ENCODE data around the gene MAL.

The MAL gene

GRCh38 chr2:95006588-95006987 lies 18.9 kb upstream of the MAL start:
- Mint-ChIP-seq H3K36me3 (ENCODE audit: low read depth) (no peaks in the 10 kb centered on the region), H3K9me3 (no peaks in the 10 kb centered on the region), H3K4me3 (no peak overlapping the region), H3K27me3 (peaks cover 2% of the 10 kb centered on the region), H3K27ac (no peak overlapping the region), H3K4me1 (peaks cover 7% of the 10 kb centered on the region)
- ATAC-seq = no peak
- no peak for DNase-seq

GRCh38 chr2:95007031-95007609 lies 18.4 kb upstream of the MAL start:
- Mint-ChIP-seq H3K27me3 (peaks cover 2% of the 10 kb centered on the region), H3K4me1 (peaks cover 7% of the 10 kb centered on the region), H3K9me3 (no peaks in the 10 kb centered on the region), H3K36me3 (ENCODE audit: low read depth) (no peaks in the 10 kb centered on the region), H3K27ac (no peak overlapping the region), H3K4me3 (no peak overlapping the region)
- DNase-seq = no peak
- ATAC-seq = no peak

- ATAC-seq = no peak
- Mint-ChIP-seq H3K36me3 (ENCODE audit: low read depth) (no peaks in the 10 kb centered on the region), H3K27ac (no peak overlapping the region), H3K27me3 (peaks cover 2% of the 10 kb centered on the region), H3K4me1 (peaks cover 7% of the 10 kb centered on the region), H3K4me3 (no peak overlapping the region), H3K9me3 (no peaks in the 10 kb centered on the region)
- DNase-seq = no peak
Measured at GRCh38 chr2:95007822-95008221, 17.7 kb upstream of the MAL start.

- H3K4me1 Mint-ChIP-seq = peaks cover 10% of the 10 kb centered on the region
- no peak overlapping the region for H3K27ac Mint-ChIP-seq
- ATAC-seq = no peak
- H3K9me3 Mint-ChIP-seq = no peaks in the 10 kb centered on the region
- H3K4me3 Mint-ChIP-seq = no peak overlapping the region
- no peak for DNase-seq
- H3K27me3 Mint-ChIP-seq = peaks cover 2% of the 10 kb centered on the region
- no peaks in the 10 kb centered on the region for H3K36me3 Mint-ChIP-seq (ENCODE audit: low read depth)
Measured at GRCh38 chr2:95008306-95008705, 17.2 kb upstream of the MAL start.

GRCh38 chr2:95008996-95009395 lies 16.5 kb upstream of the MAL start:
- Mint-ChIP-seq H3K4me3 (no peak overlapping the region), H3K4me1 (peaks cover 14% of the 10 kb centered on the region), H3K9me3 (no peaks in the 10 kb centered on the region), H3K27me3 (peaks cover 2% of the 10 kb centered on the region), H3K36me3 (ENCODE audit: low read depth) (no peaks in the 10 kb centered on the region), H3K27ac (no peak overlapping the region)
- DNase-seq (no peak), ATAC-seq (no peak)

GRCh38 chr2:95009412-95009811 lies 16.1 kb upstream of the MAL start:
- Mint-ChIP-seq H3K36me3 (ENCODE audit: low read depth) (no peaks in the 10 kb centered on the region), H3K27me3 (peaks cover 2% of the 10 kb centered on the region), H3K4me3 (no peak overlapping the region), H3K27ac (no peak overlapping the region), H3K4me1 (peaks cover 13% of the 10 kb centered on the region), H3K9me3 (no peaks in the 10 kb centered on the region)
- no peak for ATAC-seq
- no peak for DNase-seq

- Mint-ChIP-seq H3K27me3 (peaks cover 2% of the 10 kb centered on the region), H3K27ac (no peak overlapping the region), H3K36me3 (ENCODE audit: low read depth) (no peaks in the 10 kb centered on the region), H3K4me3 (no peak overlapping the region), H3K4me1 (peaks cover 9% of the 10 kb centered on the region), H3K9me3 (no peaks in the 10 kb centered on the region)
- no peak for DNase-seq
- no peak for ATAC-seq
Measured at GRCh38 chr2:95010126-95010525, 15.4 kb upstream of the MAL start.

GRCh38 chr2:95010718-95011117 lies 14.8 kb upstream of the MAL start:
- Mint-ChIP-seq H3K27me3 (no peaks in the 10 kb centered on the region), H3K27ac (no peak overlapping the region), H3K4me3 (no peak overlapping the region), H3K9me3 (no peaks in the 10 kb centered on the region), H3K36me3 (ENCODE audit: low read depth) (no peaks in the 10 kb centered on the region), H3K4me1 (peaks cover 15% of the 10 kb centered on the region)
- no peak for ATAC-seq
- no peak for DNase-seq

GRCh38 chr2:95012881-95013550 lies 12.5 kb upstream of the MAL start:
- Mint-ChIP-seq H3K27me3 (no peaks in the 10 kb centered on the region), H3K36me3 (ENCODE audit: low read depth) (no peaks in the 10 kb centered on the region), H3K27ac (no peak overlapping the region), H3K4me3 (no peak overlapping the region), H3K9me3 (no peaks in the 10 kb centered on the region), H3K4me1 (peaks cover 16% of the 10 kb centered on the region)
- peak; percentile 62 for ATAC-seq
- DNase-seq = no peak

GRCh38 chr2:95013726-95014125 lies 11.8 kb upstream of the MAL start:
- DNase-seq (no peak), ATAC-seq (no peak)
- peaks cover 16% of the 10 kb centered on the region for H3K4me1 Mint-ChIP-seq
- H3K27me3 Mint-ChIP-seq = no peaks in the 10 kb centered on the region
- no peak overlapping the region for H3K4me3 Mint-ChIP-seq
- no peaks in the 10 kb centered on the region for H3K9me3 Mint-ChIP-seq
- no peak overlapping the region for H3K27ac Mint-ChIP-seq
- no peaks in the 10 kb centered on the region for H3K36me3 Mint-ChIP-seq (ENCODE audit: low read depth)

- Mint-ChIP-seq H3K27me3 (no peaks in the 10 kb centered on the region), H3K4me1 (peaks cover 16% of the 10 kb centered on the region), H3K4me3 (no peak overlapping the region), H3K9me3 (no peaks in the 10 kb centered on the region), H3K36me3 (ENCODE audit: low read depth) (no peaks in the 10 kb centered on the region), H3K27ac (no peak overlapping the region)
- no peak for ATAC-seq
- DNase-seq = no peak
Measured at GRCh38 chr2:95014126-95014708, 11.3 kb upstream of the MAL start.

GRCh38 chr2:95015261-95015912 lies 10.1 kb upstream of the MAL start:
- no peaks in the 10 kb centered on the region for H3K27me3 Mint-ChIP-seq
- H3K4me1 Mint-ChIP-seq = peaks cover 16% of the 10 kb centered on the region
- H3K9me3 Mint-ChIP-seq = no peaks in the 10 kb centered on the region
- H3K27ac Mint-ChIP-seq = no peak overlapping the region
- DNase-seq (no peak), ATAC-seq (peak; percentile 67)
- no peak overlapping the region for H3K4me3 Mint-ChIP-seq
- H3K36me3 Mint-ChIP-seq (ENCODE audit: low read depth) = no peaks in the 10 kb centered on the region

- no peaks in the 10 kb centered on the region for H3K36me3 Mint-ChIP-seq (ENCODE audit: low read depth)
- peaks cover 16% of the 10 kb centered on the region for H3K4me1 Mint-ChIP-seq
- H3K4me3 Mint-ChIP-seq = no peak overlapping the region
- H3K27me3 Mint-ChIP-seq = no peaks in the 10 kb centered on the region
- H3K9me3 Mint-ChIP-seq = no peaks in the 10 kb centered on the region
- DNase-seq (no peak), ATAC-seq (no peak)
- H3K27ac Mint-ChIP-seq = no peak overlapping the region
Measured at GRCh38 chr2:95016616-95017015, 8.9 kb upstream of the MAL start.

- H3K27me3 Mint-ChIP-seq = no peaks in the 10 kb centered on the region
- no peaks in the 10 kb centered on the region for H3K36me3 Mint-ChIP-seq (ENCODE audit: low read depth)
- ATAC-seq (no peak), DNase-seq (no peak)
- H3K4me3 Mint-ChIP-seq = no peak overlapping the region
- no peak overlapping the region for H3K27ac Mint-ChIP-seq
- no peaks in the 10 kb centered on the region for H3K9me3 Mint-ChIP-seq
- H3K4me1 Mint-ChIP-seq = peaks cover 16% of the 10 kb centered on the region
Measured at GRCh38 chr2:95017071-95017501, 8.4 kb upstream of the MAL start.

GRCh38 chr2:95017836-95018235 lies 7.7 kb upstream of the MAL start:
- Mint-ChIP-seq H3K27me3 (no peaks in the 10 kb centered on the region), H3K36me3 (ENCODE audit: low read depth) (no peaks in the 10 kb centered on the region), H3K4me3 (no peak overlapping the region), H3K27ac (no peak overlapping the region), H3K4me1 (peaks cover 22% of the 10 kb centered on the region), H3K9me3 (no peaks in the 10 kb centered on the region)
- DNase-seq = no peak
- no peak for ATAC-seq

All from activated naive CD8-positive, alpha-beta T cell treated with anti-CD3 and anti-CD28 coated beads, Interleukin-2, amount 50 U/mL, for 24 hours (primary cell).